ENCODE measurements around the gene MRPL30. TPM values are rescaled to one million over a fixed set of nuclear protein-coding genes. Genes with fewer than 3 reads are reported as not detected.

MRPL30 gene
- total and polyA plus RNA-seq, 7 donors, result 20.3 to 44.7 (median 36.3) TPM

GRCh38 chr2:99159594-99159993 is 21.4 kb upstream of the MRPL30 start:
- WGBS, 3 donors, result 87 to 92% (median 92%) methylated on average over 4 of the region's 4 CpGs
- no peak for DNase-seq
- intact Hi-C loops (cut with DNase I), result loop anchor here in 1 of 2 donors (10.0 kb wide), 1 partner anchor 545 kb away; no protein-coding TSS in a partner anchor
- H3K27ac ChIP-seq, result no peak overlapping the region
- H3K4me1 ChIP-seq, result no peaks in the 10 kb centered on the region
- no peak overlapping the region for H3K4me3 ChIP-seq
- no peak for TF ChIP-seq CTCF (IDR thresholded peaks at IDR 0.05)
- no peaks in the 10 kb centered on the region for H3K9me3 ChIP-seq
- peaks cover 6 to 67% of the 10 kb centered on the region in 2 donors for H3K36me3 ChIP-seq (ENCODE audit: insufficient read depth in 1 of 2, low read depth in 1 of 2)
- no peaks in the 10 kb centered on the region for H3K27me3 ChIP-seq (ENCODE audit: insufficient read depth in 3 of 3, low read length in 2 of 3)
- ATAC-seq, result no peak

- H3K27me3 ChIP-seq (ENCODE audit: insufficient read depth in 3 of 3, low read length in 2 of 3), result no peaks in the 10 kb centered on the region
- H3K9me3 ChIP-seq, result no peaks in the 10 kb centered on the region
- 68 to 91% (median 74%) methylated on average over 5 of the region's 5 CpGs for WGBS, 3 donors
- TF ChIP-seq CTCF (IDR thresholded peaks at IDR 0.05), result no peak
- no peak for ATAC-seq
- DNase-seq, result no peak
- H3K4me1 ChIP-seq, result no peaks in the 10 kb centered on the region
- no peak overlapping the region for H3K4me3 ChIP-seq
- no peak overlapping the region for H3K27ac ChIP-seq
- H3K36me3 ChIP-seq (ENCODE audit: insufficient read depth in 1 of 2, low read depth in 1 of 2), result peaks cover 3 to 89% of the 10 kb centered on the region in 2 donors
- intact Hi-C loops (cut with DNase I), result loop anchor here in 1 of 2 donors (10.0 kb wide), 1 partner anchor 159 kb away; no protein-coding TSS in a partner anchor
These were observed 14.8 kb upstream of the MRPL30 start for GRCh38 chr2:99166218-99166617.

- TF ChIP-seq CTCF (IDR thresholded peaks at IDR 0.05), result no peak
These were observed 11.4 kb upstream of the MRPL30 start for GRCh38 chr2:99169534-99169933.

GRCh38 chr2:99171377-99172140 is 9.4 kb upstream of the MRPL30 start:
- H3K27me3 ChIP-seq (ENCODE audit: insufficient read depth in 3 of 3, low read length in 2 of 3), result no peaks in the 10 kb centered on the region
- H3K36me3 ChIP-seq (ENCODE audit: insufficient read depth in 1 of 2, low read depth in 1 of 2), result peaks cover 3 to 72% of the 10 kb centered on the region in 2 donors
- WGBS, 3 donors, result 94 to 97% (median 96%) methylated on average over 8 of the region's 8 CpGs
- DNase-seq, result no peak
- no peaks in the 10 kb centered on the region for H3K9me3 ChIP-seq
- no peak for TF ChIP-seq CTCF (IDR thresholded peaks at IDR 0.05)
- no peak overlapping the region for H3K27ac ChIP-seq
- H3K4me3 ChIP-seq, result no peak overlapping the region
- no peak for ATAC-seq
- no peaks in the 10 kb centered on the region for H3K4me1 ChIP-seq
- intact Hi-C loops (cut with DNase I), result no loop called here

More at GRCh38 chr2:99169534-99169933, 11.4 kb upstream of the MRPL30 start:
- H3K9me3 ChIP-seq, result no peaks in the 10 kb centered on the region
- peaks cover 3 to 89% of the 10 kb centered on the region in 2 donors for H3K36me3 ChIP-seq (ENCODE audit: insufficient read depth in 1 of 2, low read depth in 1 of 2)
- no peak overlapping the region for H3K4me3 ChIP-seq
- no peak overlapping the region for H3K27ac ChIP-seq
- no peaks in the 10 kb centered on the region for H3K4me1 ChIP-seq
- ATAC-seq (no peak), DNase-seq (no peak)
- WGBS, 3 donors, result 73 to 94% (median 92%) methylated on average over 1 of the region's 1 CpG
- no peaks in the 10 kb centered on the region for H3K27me3 ChIP-seq (ENCODE audit: insufficient read depth in 3 of 3, low read length in 2 of 3)
- intact Hi-C loops (cut with DNase I), result loop anchor here in 1 of 2 donors (10.0 kb wide), 1 partner anchor 155 kb away; no protein-coding TSS in a partner anchor

All from psoas muscle (tissue), 8 donors.